ENCODE data around the gene CST6.

Gene CST6

GRCh38 chr11:66036334-66036710, 24.5 kb downstream of the CST6 start:
- no peaks in the 10 kb centered on the region for H3K27me3 ChIP-seq (replicated peaks; ENCODE audit: insufficient read depth, low read length)
- H4K20me1 ChIP-seq (ENCODE audit: insufficient read depth, low read length): no peaks in the 10 kb centered on the region
- no peak overlapping the region for H3K4me3 ChIP-seq (ENCODE audit: low read length)
- no peaks in the 10 kb centered on the region for H3K9me2 ChIP-seq (replicated peaks; ENCODE audit: insufficient read depth, low read length)
- no peaks in the 10 kb centered on the region for H3K4me1 ChIP-seq (ENCODE audit: low read length)
- H3K9ac ChIP-seq (ENCODE audit: low read length): no peak overlapping the region
- no peaks in the 10 kb centered on the region for H3K36me3 ChIP-seq (replicated peaks; ENCODE audit: insufficient read depth, low read length)
- TF ChIP-seq EZH2 (optimal IDR thresholded peaks at IDR 0.05; ENCODE audit: low read depth, low read length) (no peak), CTCF (IDR thresholded peaks at IDR 0.05; ENCODE audit: low read length) (no peak), EZH2phosphoT487 (IDR thresholded peaks at IDR 0.05; ENCODE audit: low read length) (no peak)
- H2AFZ ChIP-seq (ENCODE audit: low read length): no peak overlapping the region
- no peaks in the 10 kb centered on the region for H3F3A ChIP-seq (ENCODE audit: insufficient read depth, low read length)
- no peak overlapping the region for H3K27ac ChIP-seq (ENCODE audit: low read length)
- no peaks in the 10 kb centered on the region for H3K79me2 ChIP-seq (ENCODE audit: low read length)
- H3K4me2 ChIP-seq (ENCODE audit: low read depth, low read length): no peak overlapping the region
- DNase-seq: no peak
- H3K9me3 ChIP-seq (replicated peaks; ENCODE audit: insufficient read depth, low read length): no peaks in the 10 kb centered on the region

GRCh38 chr11:66037327-66037726, 25.5 kb downstream of the CST6 start:
- no peak overlapping the region for H3K4me3 ChIP-seq (ENCODE audit: low read length)
- no peak overlapping the region for H3K9ac ChIP-seq (ENCODE audit: low read length)
- TF ChIP-seq CTCF (IDR thresholded peaks at IDR 0.05; ENCODE audit: low read length): no peak
- no peak for TF ChIP-seq EZH2phosphoT487 (IDR thresholded peaks at IDR 0.05; ENCODE audit: low read length)
- TF ChIP-seq EZH2 (optimal IDR thresholded peaks at IDR 0.05; ENCODE audit: low read depth, low read length): no peak

GRCh38 chr11:66039765-66040164, 28.0 kb downstream of the CST6 start:
- no peak for DNase-seq
- no peaks in the 10 kb centered on the region for H4K20me1 ChIP-seq (ENCODE audit: insufficient read depth, low read length)
- H3K27me3 ChIP-seq (replicated peaks; ENCODE audit: insufficient read depth, low read length): no peaks in the 10 kb centered on the region
- H3K36me3 ChIP-seq (replicated peaks; ENCODE audit: insufficient read depth, low read length): no peaks in the 10 kb centered on the region
- H3K4me2 ChIP-seq (ENCODE audit: low read depth, low read length): no peak overlapping the region
- no peaks in the 10 kb centered on the region for H3K79me2 ChIP-seq (ENCODE audit: low read length)
- peaks cover 5% of the 10 kb centered on the region for H3K4me1 ChIP-seq (ENCODE audit: low read length)
- no peak overlapping the region for H2AFZ ChIP-seq (ENCODE audit: low read length)
- no peak overlapping the region for H3K4me3 ChIP-seq (ENCODE audit: low read length)
- H3K9me2 ChIP-seq (replicated peaks; ENCODE audit: insufficient read depth, low read length): no peaks in the 10 kb centered on the region
- no peak overlapping the region for H3K27ac ChIP-seq (ENCODE audit: low read length)
- H3K9me3 ChIP-seq (replicated peaks; ENCODE audit: insufficient read depth, low read length): no peaks in the 10 kb centered on the region
- H3F3A ChIP-seq (ENCODE audit: insufficient read depth, low read length): peaks cover 7% of the 10 kb centered on the region
- TF ChIP-seq EZH2phosphoT487 (IDR thresholded peaks at IDR 0.05; ENCODE audit: low read length) (no peak), EZH2 (optimal IDR thresholded peaks at IDR 0.05; ENCODE audit: low read depth, low read length) (no peak), CTCF (IDR thresholded peaks at IDR 0.05; ENCODE audit: low read length) (no peak)
- H3K9ac ChIP-seq (ENCODE audit: low read length): no peak overlapping the region

More at GRCh38 chr11:66037327-66037726, 25.5 kb downstream of the CST6 start:
- Histone ChIP-seq H3K27ac (ENCODE audit: low read length) (no peak overlapping the region), H3K36me3 (replicated peaks; ENCODE audit: insufficient read depth, low read length) (no peaks in the 10 kb centered on the region), H2AFZ (ENCODE audit: low read length) (no peak overlapping the region), H3F3A (ENCODE audit: insufficient read depth, low read length) (no peaks in the 10 kb centered on the region), H3K79me2 (ENCODE audit: low read length) (no peaks in the 10 kb centered on the region), H3K4me1 (ENCODE audit: low read length) (no peaks in the 10 kb centered on the region), H3K9me3 (replicated peaks; ENCODE audit: insufficient read depth, low read length) (no peaks in the 10 kb centered on the region), H3K4me2 (ENCODE audit: low read depth, low read length) (no peak overlapping the region), H3K27me3 (replicated peaks; ENCODE audit: insufficient read depth, low read length) (no peaks in the 10 kb centered on the region), H4K20me1 (ENCODE audit: insufficient read depth, low read length) (no peaks in the 10 kb centered on the region), H3K9me2 (replicated peaks; ENCODE audit: insufficient read depth, low read length) (no peaks in the 10 kb centered on the region)
- DNase-seq: no peak
